Measurements from ENCODE around the gene CFH. TPM values are rescaled to one million over a fixed set of nuclear protein-coding genes. Genes with fewer than 3 reads are reported as not detected.

The CFH gene
- total and polyA plus RNA-seq, 9 of the 15 experiments (the other 6 are each of a cell fraction or from before 2014, with no cell fraction given): 31.6 to 107 (median 48.3) TPM

DNA sequence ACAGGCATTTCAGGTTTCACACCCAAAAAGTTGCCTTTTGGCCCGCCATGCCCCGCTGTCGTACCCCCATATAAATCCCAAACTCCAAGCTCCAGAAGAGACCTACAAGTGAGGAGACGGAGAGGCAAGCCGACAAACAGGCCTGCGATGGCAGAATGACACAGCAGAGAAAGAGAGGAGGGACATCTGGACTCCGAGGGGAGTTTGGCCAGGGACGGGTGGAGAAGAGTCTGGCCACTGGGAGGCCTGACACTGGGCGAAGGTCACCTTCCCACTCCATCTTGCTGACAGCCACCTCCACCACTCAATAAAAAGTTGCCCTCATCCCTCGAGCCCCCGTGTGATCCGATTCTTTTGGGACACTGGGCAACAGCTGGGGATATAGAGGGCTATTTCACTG lies 1.9 kb upstream of the CFH start (continued):
- TF ChIP-seq NFE2 (IDR thresholded peaks at IDR 0.05; ENCODE audit: low read depth) (peak; percentile 85), NR4A1 (CRISPR knock-in tag; IDR thresholded peaks at IDR 0.05) (no peak), NR4A1 (tag; IDR thresholded peaks at IDR 0.05) (no peak), NR2C1 (IDR thresholded peaks at IDR 0.05) (no peak), NR2C1 (tag; IDR thresholded peaks at IDR 0.05) (peak; percentile 22; the same call in 1 of the 2 replicates), POLR2G (IDR thresholded peaks at IDR 0.05; ENCODE audit: low read depth, low read length) (peak; percentile 38; the same call in 1 of the 2 replicates), TBP (optimal IDR thresholded peaks at IDR 0.05; ENCODE audit: low read depth, low read length) (peak; percentile 49), C11orf30 (IDR thresholded peaks at IDR 0.05; ENCODE audit: low read depth) (peak; percentile 68), MEIS2 (IDR thresholded peaks at IDR 0.05; ENCODE audit: partially characterized antibody) (peak; percentile 70), RBFOX2 (IDR thresholded peaks at IDR 0.05; ENCODE audit: low read depth, low read length) (peak; percentile 44; the same call in 1 of the 2 replicates)
- TF ChIP-seq, protein P1, sequence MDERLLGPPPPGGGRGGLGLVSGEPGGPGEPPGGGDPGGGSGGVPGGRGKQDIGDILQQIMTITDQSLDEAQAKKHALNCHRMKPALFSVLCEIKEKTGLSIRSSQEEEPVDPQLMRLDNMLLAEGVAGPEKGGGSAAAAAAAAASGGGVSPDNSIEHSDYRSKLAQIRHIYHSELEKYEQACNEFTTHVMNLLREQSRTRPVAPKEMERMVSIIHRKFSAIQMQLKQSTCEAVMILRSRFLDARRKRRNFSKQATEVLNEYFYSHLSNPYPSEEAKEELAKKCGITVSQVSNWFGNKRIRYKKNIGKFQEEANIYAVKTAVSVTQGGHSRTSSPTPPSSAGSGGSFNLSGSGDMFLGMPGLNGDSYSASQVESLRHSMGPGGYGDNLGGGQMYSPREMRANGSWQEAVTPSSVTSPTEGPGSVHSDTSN (CRISPR knock-in tag; IDR thresholded peaks at IDR 0.05; ENCODE audit: low read depth): no peak
- TF ChIP-seq, protein P1 (tag; conservative IDR thresholded peaks at IDR 0.05; ENCODE audit: low read depth): peak; percentile 80

All from K562 (cell line).